Measurements from ENCODE around the gene CAMK1G. TPM values are rescaled to one million over a fixed set of nuclear protein-coding genes. Genes with fewer than 3 reads are reported as not detected.

Gene CAMK1G
- polyA plus RNA-seq, 1 donor from 2014 or later: 3.0 TPM

- TF ChIP-seq EZH2 (IDR thresholded peaks at IDR 0.05; ENCODE audit: borderline replicate concordance, insufficient read depth, low read length, poor library complexity, severe bottlenecking): no peak
Measured at GRCh38 chr1:209652121-209652735, 68.7 kb downstream of the CAMK1G start, which contains the start of gene LAMB3 (continued).

- no peak overlapping the region for H3K9ac ChIP-seq (ENCODE audit: low read length)
- no peak overlapping the region for H3K27ac ChIP-seq (ENCODE audit: low read length)
- H2AFZ ChIP-seq (ENCODE audit: low read depth, low read length): no peak overlapping the region
- no peaks in the 10 kb centered on the region for H3K27me3 ChIP-seq (ENCODE audit: insufficient read depth, low read depth, low read length)
- H3K4me2 ChIP-seq (ENCODE audit: low read length): no peak overlapping the region
- no peak overlapping the region for H3K4me3 ChIP-seq (ENCODE audit: low read length)
- no peaks in the 10 kb centered on the region for H3K79me2 ChIP-seq (replicated peaks; ENCODE audit: insufficient read depth, low read length)
- no peaks in the 10 kb centered on the region for H3K9me3 ChIP-seq (ENCODE audit: low read length)
- H3K9me2 ChIP-seq (ENCODE audit: insufficient read depth, low read length): no peaks in the 10 kb centered on the region
- TF ChIP-seq SMC3 (conservative IDR thresholded peaks at IDR 0.05; ENCODE audit: poor library complexity) (no peak), RAD21 (conservative IDR thresholded peaks at IDR 0.05) (no peak), EZH2 (IDR thresholded peaks at IDR 0.05; ENCODE audit: borderline replicate concordance, insufficient read depth, low read length, poor library complexity, severe bottlenecking) (no peak), POLR2AphosphoS5 (IDR thresholded peaks at IDR 0.05) (no peak), EP300 (conservative IDR thresholded peaks at IDR 0.05; ENCODE audit: poor library complexity, severe bottlenecking) (no peak), CTCF (IDR thresholded peaks at IDR 0.05; ENCODE audit: poor library complexity, severe bottlenecking) (no peak), TAF1 (IDR thresholded peaks at IDR 0.05; ENCODE audit: low read depth) (no peak), MXI1 (conservative IDR thresholded peaks at IDR 0.05; ENCODE audit: poor library complexity, severe bottlenecking) (no peak)
- TF ChIP-seq, protein P1, sequence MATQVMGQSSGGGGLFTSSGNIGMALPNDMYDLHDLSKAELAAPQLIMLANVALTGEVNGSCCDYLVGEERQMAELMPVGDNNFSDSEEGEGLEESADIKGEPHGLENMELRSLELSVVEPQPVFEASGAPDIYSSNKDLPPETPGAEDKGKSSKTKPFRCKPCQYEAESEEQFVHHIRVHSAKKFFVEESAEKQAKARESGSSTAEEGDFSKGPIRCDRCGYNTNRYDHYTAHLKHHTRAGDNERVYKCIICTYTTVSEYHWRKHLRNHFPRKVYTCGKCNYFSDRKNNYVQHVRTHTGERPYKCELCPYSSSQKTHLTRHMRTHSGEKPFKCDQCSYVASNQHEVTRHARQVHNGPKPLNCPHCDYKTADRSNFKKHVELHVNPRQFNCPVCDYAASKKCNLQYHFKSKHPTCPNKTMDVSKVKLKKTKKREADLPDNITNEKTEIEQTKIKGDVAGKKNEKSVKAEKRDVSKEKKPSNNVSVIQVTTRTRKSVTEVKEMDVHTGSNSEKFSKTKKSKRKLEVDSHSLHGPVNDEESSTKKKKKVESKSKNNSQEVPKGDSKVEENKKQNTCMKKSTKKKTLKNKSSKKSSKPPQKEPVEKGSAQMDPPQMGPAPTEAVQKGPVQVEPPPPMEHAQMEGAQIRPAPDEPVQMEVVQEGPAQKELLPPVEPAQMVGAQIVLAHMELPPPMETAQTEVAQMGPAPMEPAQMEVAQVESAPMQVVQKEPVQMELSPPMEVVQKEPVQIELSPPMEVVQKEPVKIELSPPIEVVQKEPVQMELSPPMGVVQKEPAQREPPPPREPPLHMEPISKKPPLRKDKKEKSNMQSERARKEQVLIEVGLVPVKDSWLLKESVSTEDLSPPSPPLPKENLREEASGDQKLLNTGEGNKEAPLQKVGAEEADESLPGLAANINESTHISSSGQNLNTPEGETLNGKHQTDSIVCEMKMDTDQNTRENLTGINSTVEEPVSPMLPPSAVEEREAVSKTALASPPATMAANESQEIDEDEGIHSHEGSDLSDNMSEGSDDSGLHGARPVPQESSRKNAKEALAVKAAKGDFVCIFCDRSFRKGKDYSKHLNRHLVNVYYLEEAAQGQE (IDR thresholded peaks at IDR 0.05; ENCODE audit: borderline replicate concordance): no peak
- H3K36me3 ChIP-seq (ENCODE audit: insufficient read depth, low read length): no peaks in the 10 kb centered on the region
- H4K20me1 ChIP-seq (ENCODE audit: insufficient read depth): no peaks in the 10 kb centered on the region
- H3F3A ChIP-seq (ENCODE audit: insufficient read depth, low read length, poor library complexity, severe bottlenecking): no peaks in the 10 kb centered on the region
Measured at GRCh38 chr1:209652873-209653401, 69.4 kb downstream of the CAMK1G start.

- no peaks in the 10 kb centered on the region for H4K20me1 ChIP-seq (ENCODE audit: insufficient read depth)
- no peak overlapping the region for H2AFZ ChIP-seq (ENCODE audit: low read depth, low read length)
- H3K4me2 ChIP-seq (ENCODE audit: low read length): no peak overlapping the region
- H3K4me3 ChIP-seq (ENCODE audit: low read length): no peak overlapping the region
- no peaks in the 10 kb centered on the region for H3K27me3 ChIP-seq (ENCODE audit: insufficient read depth, low read depth, low read length)
- no peak overlapping the region for H3K9ac ChIP-seq (ENCODE audit: low read length)
- no peaks in the 10 kb centered on the region for H3F3A ChIP-seq (ENCODE audit: insufficient read depth, low read length, poor library complexity, severe bottlenecking)
- H3K27ac ChIP-seq (ENCODE audit: low read length): no peak overlapping the region
- no peaks in the 10 kb centered on the region for H3K79me2 ChIP-seq (replicated peaks; ENCODE audit: insufficient read depth, low read length)
- no peaks in the 10 kb centered on the region for H3K9me3 ChIP-seq (ENCODE audit: low read length)
- no peak for TF ChIP-seq MXI1 (conservative IDR thresholded peaks at IDR 0.05; ENCODE audit: poor library complexity, severe bottlenecking)
- TF ChIP-seq EZH2 (IDR thresholded peaks at IDR 0.05; ENCODE audit: borderline replicate concordance, insufficient read depth, low read length, poor library complexity, severe bottlenecking): no peak
- no peak for TF ChIP-seq SMC3 (conservative IDR thresholded peaks at IDR 0.05; ENCODE audit: poor library complexity)
- no peak for TF ChIP-seq EP300 (conservative IDR thresholded peaks at IDR 0.05; ENCODE audit: poor library complexity, severe bottlenecking)
- TF ChIP-seq, protein P1 (IDR thresholded peaks at IDR 0.05; ENCODE audit: borderline replicate concordance): no peak
- no peak for TF ChIP-seq TAF1 (IDR thresholded peaks at IDR 0.05; ENCODE audit: low read depth)
- TF ChIP-seq CTCF (IDR thresholded peaks at IDR 0.05; ENCODE audit: poor library complexity, severe bottlenecking): no peak
- no peak for TF ChIP-seq POLR2AphosphoS5 (IDR thresholded peaks at IDR 0.05)
- no peak for TF ChIP-seq RAD21 (conservative IDR thresholded peaks at IDR 0.05)
- no peaks in the 10 kb centered on the region for H3K36me3 ChIP-seq (ENCODE audit: insufficient read depth, low read length)
- no peaks in the 10 kb centered on the region for H3K9me2 ChIP-seq (ENCODE audit: insufficient read depth, low read length)
Measured at GRCh38 chr1:209653915-209654351, 70.4 kb downstream of the CAMK1G start.
